Psoas muscle (tissue), 8 donors: ENCODE measurements around the gene SEZ6L. TPM values are rescaled to one million over a fixed set of nuclear protein-coding genes. Genes with fewer than 3 reads are reported as not detected.
A peak's percentile ranks its signal among the peaks of the same experiment; 100 is the strongest.

Experiments used
- ATAC-seq, 4 donors: fragments of 200-7000 bp; cut with Tn5 transposase; one replicate each; pipeline ENCODE4 v1.9.1; 2020; ENCODE audit warnings: moderate library complexity in 3 of 4, mild to moderate bottlenecking in 2 of 4
- DNase-seq, 2 donors: peaks; one replicate each; pipeline ENCODE4 v3.0.0-alpha.2; 2020
- H3K27ac ChIP-seq: fragments of 200-600 bp; one replicate; pipeline ENCODE4 v1.8.0; 2022
- H3K27me3 ChIP-seq, 3 donors: fragments of 200-600 bp in 1 of 3; one replicate each; pipeline versions ENCODE4 v1.6.1 to v1.8.0; 2013 to 2022; ENCODE audit warnings: low read length in 2 of 3, mild to moderate bottlenecking in 2 of 3, moderate library complexity in 1 of 3; ENCODE audit not compliant: insufficient read depth in 3 of 3
- H3K36me3 ChIP-seq, 2 donors: fragments of 200-600 bp in 1 of 2; one replicate each; pipeline versions ENCODE4 v1.6.1 to v1.8.0; 2013 to 2022; ENCODE audit warnings: low read depth in 1 of 2, mild to moderate bottlenecking in 1 of 2, moderate library complexity in 1 of 2; ENCODE audit not compliant: insufficient read depth in 1 of 2
- H3K4me1 ChIP-seq: fragments of 200-600 bp; one replicate; pipeline ENCODE4 v1.8.0; 2022
- H3K4me3 ChIP-seq: fragments of 200-600 bp; one replicate; pipeline ENCODE4 v1.8.0; 2022; ENCODE audit warnings: mild to moderate bottlenecking
- H3K9me3 ChIP-seq: fragments of 200-600 bp; one replicate; pipeline ENCODE4 v1.8.0; 2022
- WGBS, 3 donors: extraction: QIAGEN DNeasy Blood & Tissue Kit; methylation state at CpG; one replicate each; pipeline versions ENCODE4 v1.1.6 to v1.1.7; 2013; 5-methylcytosine and 5-hydroxymethylcytosine counted together
- intact Hi-C, 2 donors: fragments of 100-400 bp; cut with DNase I; formaldehyde crosslinking; loops; one replicate each; pipeline versions ENCODE4 v1.11.0 to v1.14.2; 2022
- polyA plus RNA-seq, 3 donors: library from polyadenylated mRNA; stranded (reverse); fragments of 200-250 nt; gene quantifications; one replicate each; pipeline ENCODE4 v1.2.3, GENCODE V29; 2013
- total RNA-seq, 4 donors: library from RNA; stranded (reverse); fragmentation: NEBNext Ultra II Directional in 2 of 4; extraction: Animal tissue kit (Norgen Biotek cat#: 25700) in 2 of 4; gene quantifications; one replicate each; pipeline versions ENCODE4 v1.2.1 to v1.2.4, GENCODE V29; 2021 to 2023
- TF ChIP-seq, protein P1 (sequence below): fragments of 200-600 bp; IDR thresholded peaks from one replicate; pipeline ENCODE4 v1.8.0; 2022; ENCODE audit warnings: antibody characterized with exemption
- donor health status: healthy with polysubstance abuse.
- donor health status: DM: no; HTN: no; CAD: no; lungs with moderate emphysema.
- donor health status: Bipolar disorder and iron deficiency.
- donor health status: healthy.
- donor health status: DM: yes; HTN: yes; CAD: no.
- donor health status: DM: no; HTN: no; CAD: no.
- donor health status: DM: no; HTN: no; CAD: no.
- donor health status: DM: yes; HTN: yes; CAD: no.

Gene SEZ6L
- total and polyA plus RNA-seq, 7 donors = 0.04 to 0.06 TPM; not detected in 5

DNA sequence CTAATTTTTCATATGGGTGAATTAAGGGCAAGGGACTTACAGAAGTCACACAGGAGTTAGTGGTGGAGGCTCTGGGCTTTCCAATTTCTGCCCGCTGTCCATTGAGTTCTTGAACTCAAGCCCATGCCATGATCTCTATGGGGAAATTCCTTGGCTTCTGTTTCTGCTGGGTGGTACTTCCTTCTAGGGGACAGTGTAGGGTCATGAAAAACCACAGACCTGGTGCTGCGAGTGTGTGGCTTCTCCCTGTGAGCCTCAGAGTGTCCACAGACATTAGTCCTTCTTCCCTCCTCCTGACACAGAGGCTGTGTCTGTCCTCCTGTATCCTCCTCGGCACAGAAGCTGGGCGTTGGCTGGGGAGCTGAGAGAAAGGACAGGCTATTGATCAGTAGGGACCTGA, 6.3 kb upstream of the SEZ6L start:
- H3K9me3 ChIP-seq = no peaks in the 10 kb centered on the region
- no peak overlapping the region for H3K27ac ChIP-seq
- ATAC-seq (peak in 1 of 4 donors; percentile 28), DNase-seq (no peak)
- H3K4me1 ChIP-seq = peaks cover 5% of the 10 kb centered on the region
- no peak overlapping the region for H3K4me3 ChIP-seq
- TF ChIP-seq, protein P1, sequence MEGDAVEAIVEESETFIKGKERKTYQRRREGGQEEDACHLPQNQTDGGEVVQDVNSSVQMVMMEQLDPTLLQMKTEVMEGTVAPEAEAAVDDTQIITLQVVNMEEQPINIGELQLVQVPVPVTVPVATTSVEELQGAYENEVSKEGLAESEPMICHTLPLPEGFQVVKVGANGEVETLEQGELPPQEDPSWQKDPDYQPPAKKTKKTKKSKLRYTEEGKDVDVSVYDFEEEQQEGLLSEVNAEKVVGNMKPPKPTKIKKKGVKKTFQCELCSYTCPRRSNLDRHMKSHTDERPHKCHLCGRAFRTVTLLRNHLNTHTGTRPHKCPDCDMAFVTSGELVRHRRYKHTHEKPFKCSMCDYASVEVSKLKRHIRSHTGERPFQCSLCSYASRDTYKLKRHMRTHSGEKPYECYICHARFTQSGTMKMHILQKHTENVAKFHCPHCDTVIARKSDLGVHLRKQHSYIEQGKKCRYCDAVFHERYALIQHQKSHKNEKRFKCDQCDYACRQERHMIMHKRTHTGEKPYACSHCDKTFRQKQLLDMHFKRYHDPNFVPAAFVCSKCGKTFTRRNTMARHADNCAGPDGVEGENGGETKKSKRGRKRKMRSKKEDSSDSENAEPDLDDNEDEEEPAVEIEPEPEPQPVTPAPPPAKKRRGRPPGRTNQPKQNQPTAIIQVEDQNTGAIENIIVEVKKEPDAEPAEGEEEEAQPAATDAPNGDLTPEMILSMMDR = no peak
- intact Hi-C loops = no loop called here
- no peaks in the 10 kb centered on the region for H3K36me3 ChIP-seq
- peaks cover 0 to 26% (median 9%) of the 10 kb centered on the region in 3 donors for H3K27me3 ChIP-seq
- 48 to 69% (median 53%) methylated on average over 4 of the region's 4 CpGs for WGBS, 3 donors

- TF ChIP-seq, protein P1 = no peak
- no peak overlapping the region for H3K27ac ChIP-seq
- H3K4me1 ChIP-seq = peaks cover 5% of the 10 kb centered on the region
- WGBS, 3 donors = 72 to 79% (median 74%) methylated on average over 8 of the region's 8 CpGs
- intact Hi-C loops = no loop called here
- H3K9me3 ChIP-seq = no peaks in the 10 kb centered on the region
- no peak for ATAC-seq
- H3K4me3 ChIP-seq = no peak overlapping the region
- DNase-seq = no peak
- no peaks in the 10 kb centered on the region for H3K36me3 ChIP-seq
- H3K27me3 ChIP-seq = peaks cover 0 to 37% (median 0%) of the 10 kb centered on the region in 3 donors
Measured at GRCh38 chr22:26164174-26164573, 5.1 kb upstream of the SEZ6L start.

GRCh38 chr22:26168330-26168851, 871 bp upstream of the SEZ6L start:
- Histone ChIP-seq H3K27me3 (peaks cover 0 to 51% (median 9%) of the 10 kb centered on the region in 3 donors), H3K4me3 (no peak overlapping the region), H3K27ac (no peak overlapping the region), H3K36me3 (no peaks in the 10 kb centered on the region), H3K4me1 (peaks cover 5% of the 10 kb centered on the region), H3K9me3 (no peaks in the 10 kb centered on the region)
- ATAC-seq = no peak
- TF ChIP-seq, protein P1 = no peak
- intact Hi-C loops = no loop called here
- DNase-seq = no peak
- 48 to 60% (median 58%) methylated on average over 9 of the region's 9 CpGs for WGBS, 3 donors

- no peaks in the 10 kb centered on the region for H3K36me3 ChIP-seq
- 2 to 13% (median 4%) methylated on average over 5 to 15 of the region's 15 CpGs for WGBS, 3 donors
- H3K9me3 ChIP-seq = no peaks in the 10 kb centered on the region
- TF ChIP-seq, protein P1 = no peak
- peaks cover 5% of the 10 kb centered on the region for H3K4me1 ChIP-seq
- intact Hi-C loops = no loop called here
- DNase-seq = peak in 1 of 2 donors; percentile 17
- peaks cover 0 to 57% (median 11%) of the 10 kb centered on the region in 3 donors for H3K27me3 ChIP-seq
- peak overlapping the region; percentile 61 for H3K4me3 ChIP-seq
- ATAC-seq = peak in 3 of 4 donors; percentile 15 to 23 (median 21)
- no peak overlapping the region for H3K27ac ChIP-seq
Measured at GRCh38 chr22:26168939-26169314, 335 bp upstream of the SEZ6L start.

DNA sequence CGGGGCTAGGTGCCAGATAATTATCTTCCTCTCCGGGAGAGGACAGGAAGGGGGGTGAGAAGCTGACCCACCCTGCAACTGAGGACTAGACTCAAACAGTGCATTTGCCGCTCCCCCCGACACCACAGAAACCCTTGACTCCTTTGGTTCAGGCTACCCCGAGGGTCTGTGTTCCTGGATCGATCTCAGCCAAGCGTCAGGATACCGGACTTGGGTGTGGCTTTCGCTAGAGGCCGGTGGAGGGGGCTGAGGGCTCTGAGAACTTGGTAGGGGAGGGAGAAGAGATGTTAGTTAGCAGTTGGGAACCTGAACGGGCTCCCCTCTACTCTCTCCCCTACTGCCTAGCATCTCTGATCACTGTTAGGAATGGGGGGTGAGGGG, 840 bp downstream of the SEZ6L start:
- peak overlapping the region; percentile 61 for H3K4me3 ChIP-seq
- H3K27ac ChIP-seq = no peak overlapping the region
- TF ChIP-seq, protein P1 = no peak
- no peaks in the 10 kb centered on the region for H3K9me3 ChIP-seq
- peaks cover 5% of the 10 kb centered on the region for H3K4me1 ChIP-seq
- 1 to 4% (median 2%) methylated on average over 11 of the region's 11 CpGs for WGBS, 3 donors
- DNase-seq (no peak), ATAC-seq (no peak)
- intact Hi-C loops = no loop called here
- peaks cover 0 to 52% (median 15%) of the 10 kb centered on the region in 3 donors for H3K27me3 ChIP-seq
- no peaks in the 10 kb centered on the region for H3K36me3 ChIP-seq
